GM12878 (cell line): Measurements from ENCODE around the gene BLCAP. TPM values are rescaled to one million over a fixed set of nuclear protein-coding genes. Genes with fewer than 3 reads are reported as not detected.

Source experiments
- ATAC-seq: fragments of 200-7000 bp; cut with Tn5 transposase; 3 replicates; pipeline ENCODE4 v1.9.1; 2020; ENCODE audit warnings: mild to moderate bottlenecking, moderate library complexity
- BruUV-seq: library from RNA; stranded (reverse); fragments of 400-500 nt; replicated peaks from 2 replicates; lab custom pipeline; 2021; lab: Mats Ljungman, UMichigan
- CTCF ChIA-PET: fragments of 300-600 bp; sonication (Branson Sonifier 250); formaldehyde crosslinking; extraction: SDS; loops from one replicate; lab custom pipeline; 2021; ENCODE audit warnings: inconsistent platforms; lab: Yijun Ruan, JAX
- POLR2A ChIA-PET: fragments of 350-600 bp; formaldehyde crosslinking; extraction: SDS; loops from one replicate; lab custom pipeline; 2021; ENCODE audit warnings: inconsistent platforms; lab: Charles Lee
- RAD21 ChIA-PET: fragments of 300-600 bp; sonication (Branson Sonifier 250); formaldehyde crosslinking; loops from one replicate; lab custom pipeline; 2023; ENCODE audit warnings: antibody characterized with exemption; ENCODE audit not compliant: unreplicated experiment; lab: Charles Lee
- SMC1A ChIA-PET: fragments of 300-600 bp; sonication (Branson Sonifier 250); formaldehyde crosslinking; loops from one replicate; lab custom pipeline; 2023; ENCODE audit not compliant: unreplicated experiment, uncharacterized antibody; lab: Charles Lee
- DNase-seq: peaks from one replicate; pipeline ENCODE4 v3.0.0-alpha.2; 2011; ENCODE audit warnings: low read depth, low spot score
- FAIRE-seq: peaks from 3 replicates; lab custom pipeline; 2011; peaks lifted over from hg19 to GRCh38; lab: Jason Lieb, UNC
- H2AFZ ChIP-seq: 2 replicates; pipeline ENCODE4 v1.6.0; 2011; ENCODE audit warnings: low read depth, low read length, control low read depth; ENCODE audit not compliant: control insufficient read depth
- H3K27ac ChIP-seq: 2 replicates; pipeline ENCODE4 v1.5.1; 2011; ENCODE audit warnings: control low read depth; ENCODE audit not compliant: control insufficient read depth, insufficient read depth
- H3K27me3 ChIP-seq, 2 experiments: replicated peaks in 1 of 2; 2 replicates each; pipeline versions ENCODE4 v1.6.0 to v1.6.1; 2011; ENCODE audit warnings: low read length in 1 of 2; ENCODE audit not compliant: control insufficient read depth in 2 of 2, insufficient read depth in 2 of 2
- H3K36me3 ChIP-seq, 2 experiments: 2 replicates each; pipeline ENCODE4 v1.5.1; 2011; ENCODE audit warnings: low read length in 1 of 2; ENCODE audit not compliant: control insufficient read depth in 2 of 2, insufficient read depth in 2 of 2
- H3K4me1 ChIP-seq: 2 replicates; pipeline ENCODE4 v1.6.1; 2011; ENCODE audit warnings: mild to moderate bottlenecking, low read length, moderate library complexity, mixed read lengths; ENCODE audit not compliant: control insufficient read depth, insufficient read depth
- H3K4me2 ChIP-seq: 2 replicates; pipeline ENCODE4 v1.6.0; 2011; ENCODE audit warnings: control low read depth; ENCODE audit not compliant: control insufficient read depth, insufficient read depth
- H3K4me3 ChIP-seq: fragments of 200-600 bp; sonication (generic); 2 replicates; pipeline ENCODE4 v1.5.1; 2016
- H3K79me2 ChIP-seq: 2 replicates; pipeline ENCODE4 v1.6.0; 2011; ENCODE audit warnings: low read length; ENCODE audit not compliant: control insufficient read depth, insufficient read depth
- H3K9ac ChIP-seq: 2 replicates; pipeline ENCODE4 v1.8.0; 2011; ENCODE audit warnings: low read length, control low read depth, mixed read lengths; ENCODE audit not compliant: control insufficient read depth, insufficient read depth
- H3K9me3 ChIP-seq: replicated peaks from 3 replicates; pipeline ENCODE4 v1.5.1; 2011; ENCODE audit warnings: mild to moderate bottlenecking, low read length; ENCODE audit not compliant: control insufficient read depth, insufficient read depth
- H4K20me1 ChIP-seq: 2 replicates; pipeline ENCODE4 v1.6.0; 2011; ENCODE audit not compliant: control insufficient read depth, insufficient read depth
- ATF7 ChIP-seq: fragments of 450-650 bp; IDR thresholded peaks from 2 replicates; pipeline ENCODE4 v1.6.1; 2016; ENCODE audit warnings: low read depth, mild to moderate bottlenecking
- BRCA1 ChIP-seq: IDR thresholded peaks from 2 replicates; pipeline ENCODE4 v1.6.1; 2011; ENCODE audit warnings: low read depth, low read length, improper control_type of control experiment
- CHD1 ChIP-seq: IDR thresholded peaks from 2 replicates; pipeline ENCODE4 v1.6.1; 2012; ENCODE audit warnings: low read depth, low read length, improper control_type of control experiment
- EED ChIP-seq: sonication (generic); IDR thresholded peaks from 2 replicates; pipeline ENCODE4 v1.6.1; 2016; ENCODE audit warnings: antibody characterized with exemption, low read depth
- FOXK2 ChIP-seq: fragments of 450-650 bp; IDR thresholded peaks from 2 replicates; pipeline ENCODE4 v1.6.1; 2017; ENCODE audit warnings: mild to moderate bottlenecking, moderate library complexity
- MEF2A ChIP-seq: IDR thresholded peaks from 2 replicates; pipeline ENCODE4 v1.6.1; 2011; ENCODE audit warnings: low read depth, mild to moderate bottlenecking, low read length, moderate library complexity; ENCODE audit not compliant: insufficient read depth
- MEF2B ChIP-seq: fragments of 450-650 bp; IDR thresholded peaks from 2 replicates; pipeline ENCODE4 v1.6.1; 2018; ENCODE audit warnings: mild to moderate bottlenecking, moderate library complexity; ENCODE audit not compliant: partially characterized antibody, poor library complexity, severe bottlenecking
- MTA2 ChIP-seq: fragments of 450-650 bp; IDR thresholded peaks from 2 replicates; pipeline ENCODE4 v1.6.1; 2016; ENCODE audit warnings: low read depth, mild to moderate bottlenecking, moderate library complexity
- TCF3 ChIP-seq: IDR thresholded peaks from 2 replicates; pipeline ENCODE4 v1.6.1; 2012; ENCODE audit warnings: low read depth, mild to moderate bottlenecking, low read length, borderline replicate concordance; ENCODE audit not compliant: insufficient read depth
- WGBS: methylation state at CpG from one replicate; pipeline ENCODE4 v1.1.6; 2016; ENCODE audit warnings: low lambda C conversion rate; ENCODE audit not compliant: insufficient replicate concordance, insufficient coverage; ENCODE audit errors: missing lambda C conversion rate; 5-methylcytosine and 5-hydroxymethylcytosine counted together
- in situ Hi-C: fragments of 300-500 bp; cut with MboI; formaldehyde crosslinking; loops from 9 replicates; pipeline ENCODE4 v1.14.3; 2018; ENCODE audit warnings: mixed read lengths
- intact Hi-C: fragments of 100-400 bp; cut with micrococcal nuclease; formaldehyde crosslinking; loops from one replicate; pipeline ENCODE4 v1.14.2; 2022; ENCODE audit not compliant: unreplicated experiment
- polyA plus RNA-seq, 11 experiments: library from polyadenylated mRNA; depleted of rRNA in 4 of 11; unstranded in 6 of 11; stranded (reverse) in 5 of 11; fragments of >200 nt; fragmentation: Nextera tagmentation in 4 of 11; fragmentation: Illumina TruSeq in 1 of 11; extraction: Ambion mirVana in 4 of 11; extraction: Trizol in 1 of 11; gene quantifications; 1 replicate in 1 of 11; 2 replicates in 10 of 11; pipeline versions ENCODE4 v1.2.1 to v1.2.3, GENCODE V29; 2011 to 2016; ENCODE audit warnings: inconsistent platforms in 2 of 11, missing spikeins in 2 of 11, low read depth in 1 of 11
- total RNA-seq, 4 experiments: library from RNA; depleted of rRNA in 3 of 4; stranded (reverse); fragments of >200 nt in 3 of 4; fragmentation: Illumina TruSeq in 1 of 4; extraction: Trizol in 1 of 4; gene quantifications; 2 replicates each; pipeline versions ENCODE4 v1.2.1 to v1.2.3, GENCODE V29; 2013 to 2021
- TF ChIP-seq, protein P1 (sequence below): fragments of 150-350 bp; IDR thresholded peaks from 2 replicates; pipeline ENCODE4 v1.6.1; 2014; ENCODE audit warnings: mild to moderate bottlenecking, low read depth, low read length
- TF ChIP-seq, protein P2 (sequence below): IDR thresholded peaks from 2 replicates; pipeline ENCODE4 v1.6.1; 2012; ENCODE audit warnings: low read length, inconsistent platforms
- TF ChIP-seq, protein P3 (sequence below): fragments of 450-650 bp; IDR thresholded peaks from 2 replicates; pipeline ENCODE4 v1.6.1; 2017; ENCODE audit warnings: mild to moderate bottlenecking
- TF ChIP-seq, protein P4 (sequence below): IDR thresholded peaks from 2 replicates; pipeline ENCODE4 v1.6.1; 2012; ENCODE audit warnings: low read depth, low read length, improper control_type of control experiment

The BLCAP gene
- total and polyA plus RNA-seq, 10 of the 15 experiments (the other 5 are each of a cell fraction or from before 2014, with no cell fraction given), result 24.6 to 62.3 (median 47.3) TPM

DNA sequence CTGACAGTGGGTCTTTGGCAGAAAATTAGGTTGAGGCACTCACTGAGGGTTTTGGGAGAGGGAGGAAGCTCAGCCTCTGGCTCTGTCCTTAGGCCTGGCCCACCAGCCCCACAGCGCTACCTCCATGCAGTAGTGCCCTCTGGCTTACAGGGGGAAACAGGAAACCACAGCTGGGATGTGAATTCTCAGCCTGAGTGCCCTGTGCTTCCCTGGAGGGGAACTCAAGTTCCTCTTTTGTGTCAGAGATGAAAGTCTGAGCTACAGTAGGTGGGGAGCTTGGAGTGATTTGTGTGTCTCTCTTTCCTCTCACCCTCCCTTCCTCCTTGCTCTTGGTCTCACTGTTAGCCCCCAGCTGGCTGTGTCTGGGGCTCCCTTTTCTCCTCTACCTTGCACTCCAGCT is 48.2 kb upstream of the BLCAP start (continued):
- TF ChIP-seq, protein P1, sequence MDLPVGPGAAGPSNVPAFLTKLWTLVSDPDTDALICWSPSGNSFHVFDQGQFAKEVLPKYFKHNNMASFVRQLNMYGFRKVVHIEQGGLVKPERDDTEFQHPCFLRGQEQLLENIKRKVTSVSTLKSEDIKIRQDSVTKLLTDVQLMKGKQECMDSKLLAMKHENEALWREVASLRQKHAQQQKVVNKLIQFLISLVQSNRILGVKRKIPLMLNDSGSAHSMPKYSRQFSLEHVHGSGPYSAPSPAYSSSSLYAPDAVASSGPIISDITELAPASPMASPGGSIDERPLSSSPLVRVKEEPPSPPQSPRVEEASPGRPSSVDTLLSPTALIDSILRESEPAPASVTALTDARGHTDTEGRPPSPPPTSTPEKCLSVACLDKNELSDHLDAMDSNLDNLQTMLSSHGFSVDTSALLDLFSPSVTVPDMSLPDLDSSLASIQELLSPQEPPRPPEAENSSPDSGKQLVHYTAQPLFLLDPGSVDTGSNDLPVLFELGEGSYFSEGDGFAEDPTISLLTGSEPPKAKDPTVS, result no peak
- no peak for TF ChIP-seq TCF3
- TF ChIP-seq MEF2B, result peak; percentile 11
- TF ChIP-seq FOXK2, result no peak
- TF ChIP-seq EED, result peak; percentile 24; the same call in 1 of the 2 replicates
- TF ChIP-seq MTA2, result peak; percentile 46; the same call in 1 of the 2 replicates

DNA sequence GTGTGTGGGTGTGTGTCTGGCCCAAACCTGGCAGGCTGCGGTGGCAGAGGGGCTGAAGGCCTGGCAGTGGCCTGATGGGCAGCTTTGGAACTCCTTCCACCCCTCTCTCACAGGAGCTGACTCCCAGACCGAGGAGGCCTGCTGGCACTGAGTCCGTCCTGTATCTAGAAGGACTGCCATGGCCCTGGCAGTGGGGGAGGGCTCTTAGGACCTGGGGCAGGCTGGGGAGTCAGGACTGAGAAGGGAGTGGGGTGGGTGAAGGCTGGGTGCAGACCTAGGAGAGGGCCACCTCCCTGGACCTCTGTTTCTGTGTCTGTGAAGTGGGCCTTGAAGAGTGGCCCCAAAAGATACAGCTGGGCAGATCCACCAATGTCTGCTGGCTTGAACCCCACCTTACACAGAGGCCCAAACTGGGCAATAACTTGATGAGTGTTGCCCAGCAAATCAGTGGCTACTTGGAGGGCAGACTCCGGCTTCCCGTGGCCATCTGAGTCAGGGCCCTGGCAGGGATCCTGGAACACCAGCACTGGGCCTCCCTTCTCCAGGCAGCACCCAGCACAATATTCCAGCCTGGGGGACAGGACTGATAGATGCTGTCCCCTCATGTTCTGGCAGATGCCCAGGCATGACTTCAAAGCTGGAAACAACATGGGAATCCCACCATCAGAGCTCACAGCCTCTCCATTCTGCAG is 46.7 kb upstream of the BLCAP start:
- Histone ChIP-seq H3K36me3 (no peaks in the 10 kb centered on the region), H3K9ac (no peak overlapping the region), H3K9me3 (no peaks in the 10 kb centered on the region), H3K27me3 (no peaks in the 10 kb centered on the region; a peak in 2 of 4 replicates), H2AFZ (no peak overlapping the region), H3K4me1 (peaks cover 13% of the 10 kb centered on the region), H3K27ac (no peak overlapping the region), H4K20me1 (no peaks in the 10 kb centered on the region), H3K4me2 (no peak overlapping the region), H3K4me3 (no peak overlapping the region), H3K79me2 (no peaks in the 10 kb centered on the region)
- ATAC-seq (no peak), DNase-seq (no peak), FAIRE-seq (no peak)
- in situ Hi-C loops (no loop called here), intact Hi-C loops (no loop called here)
- SMC1A ChIA-PET, result no interaction called here
- POLR2A ChIA-PET, result no interaction called here
- no TSS peak for BruUV-seq
- CTCF ChIA-PET, result interaction anchor here (0.9 to 3.4 kb wide), 2 partner anchors 8 to 10 kb away, joined by 3 to 15 read pairs; no protein-coding TSS in a partner anchor
- RAD21 ChIA-PET, result interaction anchor here (1.6 kb wide), 1 partner anchor 418 kb away, joined by 5 read pairs; no protein-coding TSS in a partner anchor
- WGBS, result 35% methylated on average over 5 of the region's 5 CpGs
- TF ChIP-seq, protein P2, sequence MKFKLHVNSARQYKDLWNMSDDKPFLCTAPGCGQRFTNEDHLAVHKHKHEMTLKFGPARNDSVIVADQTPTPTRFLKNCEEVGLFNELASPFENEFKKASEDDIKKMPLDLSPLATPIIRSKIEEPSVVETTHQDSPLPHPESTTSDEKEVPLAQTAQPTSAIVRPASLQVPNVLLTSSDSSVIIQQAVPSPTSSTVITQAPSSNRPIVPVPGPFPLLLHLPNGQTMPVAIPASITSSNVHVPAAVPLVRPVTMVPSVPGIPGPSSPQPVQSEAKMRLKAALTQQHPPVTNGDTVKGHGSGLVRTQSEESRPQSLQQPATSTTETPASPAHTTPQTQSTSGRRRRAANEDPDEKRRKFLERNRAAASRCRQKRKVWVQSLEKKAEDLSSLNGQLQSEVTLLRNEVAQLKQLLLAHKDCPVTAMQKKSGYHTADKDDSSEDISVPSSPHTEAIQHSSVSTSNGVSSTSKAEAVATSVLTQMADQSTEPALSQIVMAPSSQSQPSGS, result no peak
- no peak for TF ChIP-seq CHD1
- TF ChIP-seq, protein P3, sequence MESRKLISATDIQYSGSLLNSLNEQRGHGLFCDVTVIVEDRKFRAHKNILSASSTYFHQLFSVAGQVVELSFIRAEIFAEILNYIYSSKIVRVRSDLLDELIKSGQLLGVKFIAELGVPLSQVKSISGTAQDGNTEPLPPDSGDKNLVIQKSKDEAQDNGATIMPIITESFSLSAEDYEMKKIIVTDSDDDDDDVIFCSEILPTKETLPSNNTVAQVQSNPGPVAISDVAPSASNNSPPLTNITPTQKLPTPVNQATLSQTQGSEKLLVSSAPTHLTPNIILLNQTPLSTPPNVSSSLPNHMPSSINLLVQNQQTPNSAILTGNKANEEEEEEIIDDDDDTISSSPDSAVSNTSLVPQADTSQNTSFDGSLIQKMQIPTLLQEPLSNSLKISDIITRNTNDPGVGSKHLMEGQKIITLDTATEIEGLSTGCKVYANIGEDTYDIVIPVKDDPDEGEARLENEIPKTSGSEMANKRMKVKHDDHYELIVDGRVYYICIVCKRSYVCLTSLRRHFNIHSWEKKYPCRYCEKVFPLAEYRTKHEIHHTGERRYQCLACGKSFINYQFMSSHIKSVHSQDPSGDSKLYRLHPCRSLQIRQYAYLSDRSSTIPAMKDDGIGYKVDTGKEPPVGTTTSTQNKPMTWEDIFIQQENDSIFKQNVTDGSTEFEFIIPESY, result no peak
- no peak for TF ChIP-seq BRCA1
- TF ChIP-seq ATF7, result no peak
- TF ChIP-seq, protein P4, sequence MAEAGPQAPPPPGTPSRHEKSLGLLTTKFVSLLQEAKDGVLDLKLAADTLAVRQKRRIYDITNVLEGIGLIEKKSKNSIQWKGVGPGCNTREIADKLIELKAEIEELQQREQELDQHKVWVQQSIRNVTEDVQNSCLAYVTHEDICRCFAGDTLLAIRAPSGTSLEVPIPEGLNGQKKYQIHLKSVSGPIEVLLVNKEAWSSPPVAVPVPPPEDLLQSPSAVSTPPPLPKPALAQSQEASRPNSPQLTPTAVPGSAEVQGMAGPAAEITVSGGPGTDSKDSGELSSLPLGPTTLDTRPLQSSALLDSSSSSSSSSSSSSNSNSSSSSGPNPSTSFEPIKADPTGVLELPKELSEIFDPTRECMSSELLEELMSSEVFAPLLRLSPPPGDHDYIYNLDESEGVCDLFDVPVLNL, result no peak
- TF ChIP-seq MEF2A, result no peak
